AG09319 (cell line): Measurements from ENCODE around the gene SCAMP2.

ENCODE experiments used
- DNase-seq: peaks from one replicate; pipeline ENCODE4 v3.0.0-alpha.2; 2010; ENCODE audit warnings: low read depth; ENCODE audit errors: extremely low read depth
- TF ChIP-seq, protein P1 (sequence below): IDR thresholded peaks from 2 replicates; pipeline ENCODE4 v1.5.1; 2011; ENCODE audit warnings: low read depth, mild to moderate bottlenecking, inconsistent platforms, low read length, moderate library complexity

SCAMP2 gene

DNA sequence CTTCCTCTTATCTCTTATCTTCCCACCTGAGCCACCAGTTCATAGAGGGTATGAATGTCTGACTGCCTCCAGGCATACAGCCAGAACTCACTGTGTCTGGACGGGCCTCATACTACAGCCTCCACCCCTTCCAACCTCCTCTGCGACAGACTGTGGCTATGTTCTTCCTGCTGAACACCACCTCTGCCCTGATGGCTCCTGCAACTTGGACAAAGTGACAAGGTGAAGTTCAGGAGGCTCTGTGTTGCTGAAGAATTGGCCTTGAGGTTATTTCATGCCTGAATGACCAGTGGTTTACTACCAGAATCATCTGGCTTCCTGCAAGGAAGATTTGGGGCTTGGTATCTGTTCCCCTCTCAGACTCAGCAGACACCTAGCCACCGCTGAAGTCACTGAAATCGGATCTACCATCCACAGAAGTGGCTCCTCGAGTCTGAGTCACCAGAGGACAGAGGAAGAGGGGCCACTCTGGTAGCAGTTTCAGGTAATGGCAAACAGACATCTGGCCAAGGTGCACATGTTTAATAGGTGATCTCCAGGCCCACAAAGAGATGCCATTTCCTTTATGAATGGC, 16.0 kb downstream of the SCAMP2 start:
- TF ChIP-seq, protein P1, sequence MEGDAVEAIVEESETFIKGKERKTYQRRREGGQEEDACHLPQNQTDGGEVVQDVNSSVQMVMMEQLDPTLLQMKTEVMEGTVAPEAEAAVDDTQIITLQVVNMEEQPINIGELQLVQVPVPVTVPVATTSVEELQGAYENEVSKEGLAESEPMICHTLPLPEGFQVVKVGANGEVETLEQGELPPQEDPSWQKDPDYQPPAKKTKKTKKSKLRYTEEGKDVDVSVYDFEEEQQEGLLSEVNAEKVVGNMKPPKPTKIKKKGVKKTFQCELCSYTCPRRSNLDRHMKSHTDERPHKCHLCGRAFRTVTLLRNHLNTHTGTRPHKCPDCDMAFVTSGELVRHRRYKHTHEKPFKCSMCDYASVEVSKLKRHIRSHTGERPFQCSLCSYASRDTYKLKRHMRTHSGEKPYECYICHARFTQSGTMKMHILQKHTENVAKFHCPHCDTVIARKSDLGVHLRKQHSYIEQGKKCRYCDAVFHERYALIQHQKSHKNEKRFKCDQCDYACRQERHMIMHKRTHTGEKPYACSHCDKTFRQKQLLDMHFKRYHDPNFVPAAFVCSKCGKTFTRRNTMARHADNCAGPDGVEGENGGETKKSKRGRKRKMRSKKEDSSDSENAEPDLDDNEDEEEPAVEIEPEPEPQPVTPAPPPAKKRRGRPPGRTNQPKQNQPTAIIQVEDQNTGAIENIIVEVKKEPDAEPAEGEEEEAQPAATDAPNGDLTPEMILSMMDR: no peak
- no peak for DNase-seq

DNA sequence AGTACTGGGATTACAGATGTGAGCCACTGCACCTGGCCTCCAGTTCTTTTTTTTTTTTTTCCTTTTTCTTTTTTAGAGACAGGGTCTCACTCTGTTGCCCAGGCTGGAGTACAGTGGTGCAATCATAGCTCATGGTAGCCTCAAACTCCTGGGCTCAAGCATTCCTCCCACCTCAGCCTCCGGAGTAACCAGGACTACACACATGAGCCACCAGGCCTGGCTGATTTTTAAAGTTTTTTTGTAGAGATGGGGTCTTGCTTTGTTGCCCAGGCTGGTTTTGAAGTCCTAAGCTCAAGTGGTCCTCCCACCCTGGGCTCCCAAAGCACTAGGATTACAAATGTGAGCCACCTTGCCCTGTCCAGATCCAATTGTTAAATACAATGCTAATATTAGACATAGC, 16.6 kb downstream of the SCAMP2 start:
- DNase-seq: no peak
- TF ChIP-seq, protein P1: no peak

DNA sequence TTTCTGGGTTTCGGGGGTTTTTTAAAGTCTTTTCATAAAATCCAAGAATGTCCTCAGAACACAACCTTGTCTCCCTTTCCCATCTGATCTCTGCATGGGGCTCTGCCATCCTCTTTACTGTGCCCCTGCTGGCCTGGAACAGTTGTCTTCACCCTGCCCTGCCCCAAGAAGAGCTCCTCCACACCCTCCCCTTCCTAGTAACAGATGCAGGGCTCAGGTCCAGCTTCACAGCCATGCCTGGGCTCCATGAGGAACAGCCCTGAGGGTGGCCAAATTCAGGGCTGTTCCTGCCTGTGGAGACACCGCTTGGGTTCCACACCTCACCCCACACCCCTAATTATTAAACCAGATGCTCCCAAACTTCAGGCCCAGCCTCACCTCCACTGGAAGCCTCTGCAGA, 17.3 kb downstream of the SCAMP2 start:
- DNase-seq: no peak
- TF ChIP-seq, protein P1: no peak

DNA sequence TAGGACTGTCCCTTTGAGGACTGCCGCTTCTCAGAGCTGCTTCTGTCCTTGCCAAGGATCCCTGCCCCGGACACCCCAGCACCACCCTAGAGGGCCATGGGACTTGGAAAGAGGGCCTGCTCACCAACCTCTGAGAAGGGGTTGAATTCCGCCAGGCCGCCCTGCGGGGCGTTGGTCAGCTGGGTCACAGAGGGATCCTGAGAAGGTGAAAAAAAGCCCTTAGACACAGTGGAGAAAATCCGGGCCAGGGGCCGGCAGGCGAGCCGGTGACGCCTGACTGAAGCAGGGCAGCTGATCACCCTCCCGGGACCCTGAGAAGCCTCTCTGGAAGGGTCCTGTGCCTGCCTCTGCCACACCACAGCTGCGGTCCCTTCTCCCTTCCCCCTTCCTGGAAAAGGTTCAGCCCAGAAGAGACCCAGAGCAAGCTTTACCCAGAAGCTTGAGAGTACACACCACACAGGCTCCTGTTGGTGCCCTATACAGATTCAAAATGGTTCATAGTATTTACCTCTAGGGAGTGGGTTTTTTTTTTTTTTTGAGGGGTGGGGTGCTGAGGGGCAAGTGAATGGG, 18.6 kb downstream of the SCAMP2 start:
- DNase-seq: no peak
- TF ChIP-seq, protein P1: no peak

DNA sequence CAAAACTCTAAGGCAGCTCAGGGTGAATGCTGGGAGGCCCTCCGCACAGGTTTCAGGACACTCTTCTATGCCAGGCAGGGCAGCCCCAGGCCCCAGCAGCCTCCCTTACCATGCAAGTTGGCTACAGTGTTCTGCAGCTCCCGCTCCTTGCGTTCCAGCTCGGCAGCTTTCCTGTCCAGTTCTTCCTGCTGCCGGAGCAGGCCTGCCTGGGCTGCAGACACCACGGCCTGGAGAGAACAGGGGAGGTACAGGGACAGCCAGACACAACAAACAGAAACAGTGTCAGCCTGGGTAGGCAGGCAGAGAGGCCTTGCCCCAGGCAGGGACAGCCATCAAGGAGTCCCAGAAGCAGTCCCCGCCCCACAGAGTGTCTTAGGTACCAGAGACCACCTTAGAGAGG, 21.2 kb downstream of the SCAMP2 start:
- no peak for DNase-seq
- TF ChIP-seq, protein P1: no peak

DNA sequence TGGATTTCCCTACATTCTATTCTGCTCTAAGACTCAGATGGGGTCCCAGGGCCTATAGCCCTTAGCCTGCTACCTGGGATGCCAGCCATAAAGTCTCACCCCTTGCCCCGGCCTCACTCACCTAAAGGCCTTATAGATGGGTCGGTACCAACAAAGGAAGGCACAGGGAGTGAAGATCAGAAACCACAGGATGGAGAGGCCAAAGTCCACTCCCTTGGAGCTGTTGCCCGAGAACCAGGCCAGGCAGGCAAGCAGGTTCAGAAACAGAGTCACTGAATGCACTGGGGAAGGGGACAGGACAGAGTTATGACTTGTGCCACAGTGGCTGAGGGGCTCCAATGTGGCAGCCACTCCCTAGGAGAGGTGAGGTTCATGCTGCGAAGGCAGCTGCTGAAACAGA, 22.8 kb downstream of the SCAMP2 start:
- TF ChIP-seq, protein P1: no peak
- DNase-seq: no peak

DNA sequence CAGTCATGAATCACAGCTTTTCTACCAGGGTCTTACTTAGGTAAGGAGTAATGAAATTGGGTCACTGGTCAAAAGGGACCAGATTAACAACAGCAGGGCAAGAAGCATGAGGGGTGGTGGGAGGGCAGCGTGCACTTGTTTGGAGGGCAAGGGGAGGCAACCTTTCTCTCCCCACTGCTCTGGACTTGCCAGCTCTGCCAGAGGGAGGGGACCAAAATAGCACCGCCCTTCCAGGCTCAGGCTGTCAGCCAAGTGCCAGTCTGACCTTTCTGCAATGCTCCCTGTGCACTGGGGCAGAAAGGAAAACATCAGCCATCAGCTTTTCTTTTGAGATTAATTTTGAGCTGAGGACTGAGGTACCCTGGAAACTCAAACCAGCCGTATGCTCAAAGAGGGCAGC, 25.7 kb downstream of the SCAMP2 start:
- TF ChIP-seq, protein P1: no peak
- DNase-seq: no peak
